C4-2B (cell line): Measurements from ENCODE around the gene E4F1.

ENCODE experiments used
- H3K27ac ChIP-seq: fragments of 450-650 bp; 2 replicates; pipeline ENCODE4 v1.5.1; 2017
- CTCF ChIP-seq: fragments of 450-650 bp; conservative IDR thresholded peaks from 2 replicates; pipeline ENCODE4 v1.5.1; 2017; ENCODE audit warnings: mild to moderate bottlenecking
- ZFX ChIP-seq: fragments of 450-650 bp; IDR thresholded peaks from 2 replicates; pipeline ENCODE4 v1.6.1; 2017

The E4F1 gene

GRCh38 chr16:2211923-2212347 is 11.5 kb upstream of the E4F1 start:
- TF ChIP-seq ZFX (no peak), CTCF (no peak)
- H3K27ac ChIP-seq = peak overlapping the region; percentile 94

DNA sequence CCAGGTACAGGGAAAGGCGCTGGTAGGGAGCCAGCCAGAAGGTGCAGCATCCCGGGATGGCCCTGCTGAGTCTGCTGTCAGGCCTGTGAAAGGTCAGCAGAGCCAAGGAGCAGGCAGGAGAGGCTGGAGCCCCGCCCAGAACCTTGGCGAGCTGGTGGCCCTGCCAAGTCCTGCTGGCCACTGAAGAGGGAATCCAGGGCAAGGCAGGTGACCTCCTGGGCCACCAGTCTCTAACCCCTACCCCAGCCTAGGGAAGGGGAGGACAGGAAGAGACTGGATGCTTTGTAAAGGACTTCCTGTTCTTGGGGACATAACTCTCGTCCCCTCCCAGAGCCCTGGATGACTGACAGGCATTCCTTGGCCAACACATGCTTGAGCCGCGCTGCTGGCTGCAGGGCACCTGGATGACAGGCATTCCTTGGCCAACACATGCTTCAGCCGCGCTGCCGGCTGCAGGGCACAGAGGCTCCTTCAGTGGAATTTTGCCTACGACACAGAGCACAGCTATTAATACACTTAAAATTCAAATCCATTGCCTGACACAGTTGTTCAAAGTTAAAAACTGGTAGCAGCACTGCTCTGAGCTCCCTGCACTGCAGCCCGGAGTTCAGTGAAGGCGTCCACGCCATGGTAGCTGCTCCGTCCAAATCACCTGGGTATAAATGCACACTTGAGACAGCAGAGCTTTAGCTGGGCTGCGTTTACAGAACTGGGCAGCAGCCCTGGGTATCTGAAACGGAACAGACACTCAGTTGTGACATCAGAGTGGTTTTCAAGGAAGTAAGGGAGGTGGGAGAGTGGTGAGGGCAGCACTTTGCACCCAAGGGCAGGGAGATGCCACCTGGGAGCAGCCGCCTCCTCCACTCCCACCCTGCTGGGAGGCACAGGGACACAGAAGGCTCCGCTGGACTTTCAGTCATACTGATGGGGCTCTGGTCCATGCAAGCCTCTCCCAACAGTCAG is 10.7 kb upstream of the E4F1 start:
- peak overlapping the region; percentile 94 for H3K27ac ChIP-seq
- TF ChIP-seq CTCF (no peak), ZFX (no peak)

- TF ChIP-seq ZFX (peak; percentile 89), CTCF (no peak)
Measured at GRCh38 chr16:2213817-2214718, 9.3 kb upstream of the E4F1 start.

DNA sequence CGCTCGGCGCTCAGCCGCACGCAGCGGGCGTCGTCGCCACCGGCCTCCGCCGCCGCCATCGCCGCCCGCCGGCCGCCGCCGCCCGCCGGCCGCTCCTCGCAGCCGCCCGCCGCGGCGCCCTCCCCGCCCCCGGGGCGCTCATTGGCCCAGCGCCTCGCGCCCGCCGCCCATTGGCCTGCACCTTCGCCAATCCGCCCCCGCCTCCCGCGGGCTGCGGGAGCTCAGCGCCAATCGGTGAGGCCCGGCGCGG is 8.7 kb upstream of the E4F1 start, which contains the start of gene PGP:
TSS of gene PGP (minus strand) at position 122 of the 250 bp plus-strand sequence. CDS start at position 59, 63 bp downstream.
- H3K27ac ChIP-seq = peak within 1 kb of the TSS; percentile 94

More at GRCh38 chr16:2213817-2214718, 9.3 kb upstream of the E4F1 start:
- peak overlapping the region; percentile 94 for H3K27ac ChIP-seq

DNA sequence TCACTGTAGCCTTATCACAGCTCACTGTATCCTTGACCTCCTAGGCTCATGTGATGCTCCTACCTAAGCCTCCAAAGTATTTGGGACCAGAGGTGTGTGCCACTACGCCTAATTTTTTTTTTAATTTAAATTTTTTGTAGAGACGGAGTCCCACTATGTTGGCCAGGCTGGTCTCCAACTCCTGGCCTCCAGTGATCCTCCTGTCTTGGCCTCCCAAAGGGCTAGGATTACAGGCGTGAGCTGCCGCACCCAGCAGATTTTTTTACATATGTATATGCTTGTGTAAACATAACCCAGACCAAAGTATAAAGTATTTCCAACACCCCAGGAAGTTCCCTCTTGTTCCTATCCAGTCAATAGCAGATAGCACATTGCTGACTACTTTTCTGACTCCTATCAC is 7.1 kb upstream of the E4F1 start:
- TF ChIP-seq CTCF (no peak), ZFX (no peak)
- H3K27ac ChIP-seq = peak overlapping the region; percentile 94

More for the DNA sequence above, 8.7 kb upstream of the E4F1 start, which contains the start of gene PGP:
- TF ChIP-seq CTCF (no peak), ZFX (no peak)

- peak; percentile 75 for TF ChIP-seq ZFX
- no peak for TF ChIP-seq CTCF
- peak overlapping the region; percentile 93 for H3K27ac ChIP-seq
Measured at GRCh38 chr16:2223942-2224486, 623 bp downstream of the E4F1 start.
